SK-N-SH treated with all-trans-retinoic acid at 6 μM for 48 hours (cell line): ENCODE measurements around the gene MAST4.

ENCODE experiments used
- ATAC-seq: fragments of 200-7000 bp; cut with Tn5 transposase; 3 replicates; pipeline ENCODE4 v1.9.1; 2020; ENCODE audit warnings: mild to moderate bottlenecking, moderate library complexity
- ARNTL ChIP-seq: fragments of 450-650 bp; formaldehyde crosslinking; IDR thresholded peaks from 2 replicates; pipeline ENCODE4 v1.5.0; 2020; ENCODE audit warnings: low read depth, mild to moderate bottlenecking, moderate library complexity, borderline replicate concordance
- BACH2 ChIP-seq: fragments of 250-450 bp; sonication (Bioruptor Pico); IDR thresholded peaks from 2 replicates; pipeline ENCODE4 v1.9.0; 2021; ENCODE audit warnings: mild to moderate bottlenecking, borderline replicate concordance
- CSDC2 ChIP-seq: fragments of 250-450 bp; sonication (Bioruptor Pico); IDR thresholded peaks from 2 replicates; pipeline ENCODE4 v1.5.0; 2020; ENCODE audit warnings: mild to moderate bottlenecking, moderate library complexity
- CSRNP3 ChIP-seq: fragments of 250-450 bp; sonication (Bioruptor Pico); IDR thresholded peaks from 2 replicates; pipeline ENCODE4 v1.5.1; 2021; ENCODE audit warnings: mild to moderate bottlenecking, moderate library complexity
- GLIS3 ChIP-seq: fragments of 250-450 bp; sonication (Bioruptor Pico); IDR thresholded peaks from 2 replicates; pipeline ENCODE4 v1.5.0; 2020; ENCODE audit warnings: mild to moderate bottlenecking, moderate library complexity
- ISL1 ChIP-seq: fragments of 250-450 bp; sonication (Bioruptor Pico); IDR thresholded peaks from 2 replicates; pipeline ENCODE4 v2.1.2; 2022; ENCODE audit warnings: mild to moderate bottlenecking, moderate library complexity
- PATZ1 ChIP-seq: fragments of 250-450 bp; sonication (Bioruptor Pico); IDR thresholded peaks from 2 replicates; pipeline ENCODE4 v1.8.0; 2020; ENCODE audit warnings: mild to moderate bottlenecking, moderate library complexity, borderline replicate concordance
- PPARA ChIP-seq: fragments of 250-450 bp; sonication (Bioruptor Pico); IDR thresholded peaks from 2 replicates; pipeline ENCODE4 v1.5.0; 2020; ENCODE audit warnings: mild to moderate bottlenecking, borderline replicate concordance
- RARB ChIP-seq: fragments of 250-450 bp; sonication (Bioruptor Pico); IDR thresholded peaks from 2 replicates; pipeline ENCODE4 v1.8.0; 2021; ENCODE audit warnings: mild to moderate bottlenecking, moderate library complexity
- SNAI2 ChIP-seq: fragments of 250-450 bp; sonication (Bioruptor Pico); IDR thresholded peaks from 2 replicates; pipeline ENCODE4 v1.5.0; 2020; ENCODE audit warnings: mild to moderate bottlenecking, moderate library complexity
- TCF4 ChIP-seq: fragments of 250-450 bp; sonication (Bioruptor Pico); IDR thresholded peaks from 2 replicates; pipeline ENCODE4 v1.8.0; 2021; ENCODE audit warnings: mild to moderate bottlenecking, moderate library complexity, borderline replicate concordance
- TOX ChIP-seq: fragments of 250-450 bp; sonication (Bioruptor Pico); IDR thresholded peaks from 2 replicates; pipeline ENCODE4 v1.8.0; 2021; ENCODE audit warnings: mild to moderate bottlenecking, moderate library complexity, borderline replicate concordance
- TSHZ2 ChIP-seq: fragments of 250-450 bp; sonication (Bioruptor Pico); IDR thresholded peaks from 2 replicates; pipeline ENCODE4 v1.5.0; 2020; ENCODE audit warnings: mild to moderate bottlenecking, moderate library complexity
- ZFP3 ChIP-seq: fragments of 250-450 bp; sonication (Bioruptor Pico); IDR thresholded peaks from 2 replicates; pipeline ENCODE4 v1.5.0; 2020; ENCODE audit warnings: mild to moderate bottlenecking, moderate library complexity
- ZNF565 ChIP-seq: fragments of 450-650 bp; formaldehyde crosslinking; conservative IDR thresholded peaks from 2 replicates; pipeline ENCODE4 v1.5.0; 2020; ENCODE audit warnings: low read depth, mild to moderate bottlenecking, moderate library complexity
- ZNF70 ChIP-seq: fragments of 450-650 bp; formaldehyde crosslinking; IDR thresholded peaks from 2 replicates; pipeline ENCODE4 v1.5.0; 2020; ENCODE audit warnings: mild to moderate bottlenecking, moderate library complexity
- ZNF8 ChIP-seq: fragments of 450-650 bp; formaldehyde crosslinking; IDR thresholded peaks from 2 replicates; pipeline ENCODE4 v1.5.0; 2020; ENCODE audit warnings: mild to moderate bottlenecking, moderate library complexity
- TF ChIP-seq, protein P1 (sequence below): fragments of 250-450 bp; sonication (Bioruptor Pico); IDR thresholded peaks from 2 replicates; pipeline ENCODE4 v1.8.0; 2021; ENCODE audit warnings: low read depth, mild to moderate bottlenecking, moderate library complexity, borderline replicate concordance

The MAST4 gene

GRCh38 chr5:66702426-66702825 lies 106.2 kb downstream of the MAST4 start (continued):
- TF ChIP-seq ZNF8: no peak
- TF ChIP-seq PATZ1 (CRISPR knock-in tag): no peak

- no peak for ATAC-seq
- TF ChIP-seq TCF4 (peak; percentile 64), ZNF8 (no peak), BACH2 (CRISPR knock-in tag) (no peak), ZNF565 (CRISPR knock-in tag) (no peak)
- TF ChIP-seq, protein P1, sequence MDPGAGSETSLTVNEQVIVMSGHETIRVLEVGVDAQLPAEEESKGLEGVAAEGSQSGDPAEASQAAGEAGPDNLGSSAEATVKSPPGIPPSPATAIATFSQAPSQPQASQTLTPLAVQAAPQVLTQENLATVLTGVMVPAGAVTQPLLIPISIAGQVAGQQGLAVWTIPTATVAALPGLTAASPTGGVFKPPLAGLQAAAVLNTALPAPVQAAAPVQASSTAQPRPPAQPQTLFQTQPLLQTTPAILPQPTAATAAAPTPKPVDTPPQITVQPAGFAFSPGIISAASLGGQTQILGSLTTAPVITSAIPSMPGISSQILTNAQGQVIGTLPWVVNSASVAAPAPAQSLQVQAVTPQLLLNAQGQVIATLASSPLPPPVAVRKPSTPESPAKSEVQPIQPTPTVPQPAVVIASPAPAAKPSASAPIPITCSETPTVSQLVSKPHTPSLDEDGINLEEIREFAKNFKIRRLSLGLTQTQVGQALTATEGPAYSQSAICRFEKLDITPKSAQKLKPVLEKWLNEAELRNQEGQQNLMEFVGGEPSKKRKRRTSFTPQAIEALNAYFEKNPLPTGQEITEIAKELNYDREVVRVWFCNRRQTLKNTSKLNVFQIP (CRISPR knock-in tag): no peak
These were observed 108.7 kb downstream of the MAST4 start for GRCh38 chr5:66704790-66705425.

DNA sequence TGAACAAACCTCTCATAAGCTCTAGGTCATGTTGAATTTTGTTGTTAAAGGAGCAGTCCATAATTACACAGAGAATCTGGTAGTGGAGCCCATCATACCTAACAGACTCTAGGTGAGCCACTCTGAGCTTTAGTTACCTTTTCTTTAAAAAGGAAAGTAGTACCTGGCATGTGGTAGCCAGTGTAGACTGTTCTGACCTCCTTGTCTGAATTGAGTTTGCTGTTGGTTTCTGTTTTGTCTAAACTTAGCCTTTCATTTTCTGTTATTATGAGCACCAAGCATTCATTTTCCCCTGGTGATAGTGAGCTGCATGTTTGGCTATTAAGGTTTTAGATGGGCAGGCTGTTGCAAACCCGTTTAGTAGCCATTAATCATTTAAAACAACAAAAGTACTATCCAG lies 112.2 kb downstream of the MAST4 start:
- ATAC-seq: no peak
- no peak for TF ChIP-seq ZFP3
- TF ChIP-seq, all 23 proteins: peak for 0

GRCh38 chr5:66710557-66711088 lies 114.4 kb downstream of the MAST4 start:
- ATAC-seq: no peak; the same call in 2 of the 3 replicates
- no peak for TF ChIP-seq CSRNP3 (CRISPR knock-in tag)
- no peak for TF ChIP-seq TCF4
- TF ChIP-seq ISL1 (CRISPR knock-in tag): no peak
- no peak for TF ChIP-seq RARB (CRISPR knock-in tag)
- TF ChIP-seq TSHZ2 (CRISPR knock-in tag): no peak
- no peak for TF ChIP-seq ARNTL
- no peak for TF ChIP-seq ZNF565 (CRISPR knock-in tag)
- TF ChIP-seq GLIS3 (CRISPR knock-in tag): no peak
- no peak for TF ChIP-seq ZNF8

- no peak for ATAC-seq
- TF ChIP-seq ISL1 (CRISPR knock-in tag) (no peak), CSDC2 (no peak), TCF4 (no peak), ZNF565 (CRISPR knock-in tag) (no peak), SNAI2 (CRISPR knock-in tag) (no peak), ZNF70 (CRISPR knock-in tag) (no peak), PATZ1 (CRISPR knock-in tag) (no peak), PPARA (CRISPR knock-in tag) (no peak), BACH2 (CRISPR knock-in tag) (no peak), CSRNP3 (CRISPR knock-in tag) (no peak), TOX (CRISPR knock-in tag) (no peak)
- TF ChIP-seq, all 23 proteins: peak for 0
These were observed 117.8 kb downstream of the MAST4 start for GRCh38 chr5:66713998-66714397.
